Adrenal gland (tissue), 5 donors: ENCODE measurements around the gene ANKS6.

Experiments
- POLR2A ChIP-seq, 2 donors: fragments of 450-650 bp; IDR thresholded peaks; one replicate each; pipeline ENCODE4 v1.6.1; 2017; ENCODE audit warnings: antibody characterized with exemption in 2 of 2, mild to moderate bottlenecking in 2 of 2, moderate library complexity in 1 of 2
- TF ChIP-seq, protein P1 (sequence below), 6 experiments: fragments of 450-650 bp in 4 of 6; fragments of 200-600 bp in 2 of 6; sonication (generic) in 1 of 6; IDR thresholded peaks; 1 replicate in 5 of 6; 2 replicates in 1 of 6; pipeline versions ENCODE4 v1.5.1 to v1.8.0; 2016 to 2021; ENCODE audit warnings: antibody characterized with exemption in 6 of 6, mild to moderate bottlenecking in 2 of 6, moderate library complexity in 1 of 6
- donor health status: DM: no; HTN: no; CAD: no.

DNA sequence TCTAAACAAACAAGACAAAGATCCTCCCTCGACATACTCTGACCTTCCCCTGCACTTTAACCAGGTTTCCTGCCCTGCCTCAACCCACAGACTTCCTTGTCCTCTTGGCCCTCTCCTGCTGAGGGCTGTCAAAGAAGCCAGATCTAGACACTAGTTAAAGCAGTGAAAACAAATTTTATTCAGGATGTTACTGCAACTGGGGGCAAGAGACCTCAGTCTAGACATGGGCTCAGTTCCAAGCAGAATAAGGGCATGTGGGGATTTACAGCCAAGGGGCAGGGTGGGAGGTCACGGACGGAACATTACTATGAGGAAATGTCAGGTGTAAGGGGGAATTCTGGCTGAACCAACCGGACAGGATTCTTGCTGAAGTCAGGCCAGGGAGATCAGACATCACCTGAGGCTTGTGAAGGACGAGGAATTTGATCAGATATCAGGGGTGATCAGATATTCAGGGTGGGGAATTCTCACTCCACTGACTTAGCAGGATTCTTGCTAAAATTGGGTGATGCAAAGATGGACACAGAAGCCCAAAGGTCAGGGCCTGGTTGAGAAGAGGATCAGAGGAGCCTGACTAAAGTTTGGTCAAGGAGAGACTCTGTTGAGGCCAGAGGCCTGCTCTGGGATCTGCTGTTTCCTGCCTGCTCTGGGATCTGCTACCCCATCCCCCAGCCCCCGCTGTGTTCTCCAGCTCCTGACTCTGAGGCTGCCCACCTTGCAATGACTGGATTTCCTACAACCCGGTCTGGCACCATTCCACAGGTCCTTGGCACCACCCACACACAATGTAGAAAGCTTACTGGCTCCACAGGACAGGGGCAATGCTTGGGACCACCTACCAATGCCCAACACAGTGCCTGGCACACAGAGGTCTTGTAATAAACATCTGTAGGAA lies 109.1 kb downstream of the ANKS6 start:
- TF ChIP-seq, protein P1, sequence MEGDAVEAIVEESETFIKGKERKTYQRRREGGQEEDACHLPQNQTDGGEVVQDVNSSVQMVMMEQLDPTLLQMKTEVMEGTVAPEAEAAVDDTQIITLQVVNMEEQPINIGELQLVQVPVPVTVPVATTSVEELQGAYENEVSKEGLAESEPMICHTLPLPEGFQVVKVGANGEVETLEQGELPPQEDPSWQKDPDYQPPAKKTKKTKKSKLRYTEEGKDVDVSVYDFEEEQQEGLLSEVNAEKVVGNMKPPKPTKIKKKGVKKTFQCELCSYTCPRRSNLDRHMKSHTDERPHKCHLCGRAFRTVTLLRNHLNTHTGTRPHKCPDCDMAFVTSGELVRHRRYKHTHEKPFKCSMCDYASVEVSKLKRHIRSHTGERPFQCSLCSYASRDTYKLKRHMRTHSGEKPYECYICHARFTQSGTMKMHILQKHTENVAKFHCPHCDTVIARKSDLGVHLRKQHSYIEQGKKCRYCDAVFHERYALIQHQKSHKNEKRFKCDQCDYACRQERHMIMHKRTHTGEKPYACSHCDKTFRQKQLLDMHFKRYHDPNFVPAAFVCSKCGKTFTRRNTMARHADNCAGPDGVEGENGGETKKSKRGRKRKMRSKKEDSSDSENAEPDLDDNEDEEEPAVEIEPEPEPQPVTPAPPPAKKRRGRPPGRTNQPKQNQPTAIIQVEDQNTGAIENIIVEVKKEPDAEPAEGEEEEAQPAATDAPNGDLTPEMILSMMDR (IDR thresholded peaks at IDR 0.05): no peak
- TF ChIP-seq POLR2A (IDR thresholded peaks at IDR 0.05): no peak
